NCI-H748 (cell line): ENCODE measurements around the gene HVCN1.
"Not testable (repeated sequence)": the region's sequence is repeated elsewhere in the genome, so short reads cannot be mapped to it uniquely, and the experiment has no call there.

Source experiments
- DNase-seq: peaks from one replicate; lab custom pipeline; 2025; ENCODE audit not compliant: unreplicated experiment; lab: John Stamatoyannopoulos, UW

Gene HVCN1

DNA sequence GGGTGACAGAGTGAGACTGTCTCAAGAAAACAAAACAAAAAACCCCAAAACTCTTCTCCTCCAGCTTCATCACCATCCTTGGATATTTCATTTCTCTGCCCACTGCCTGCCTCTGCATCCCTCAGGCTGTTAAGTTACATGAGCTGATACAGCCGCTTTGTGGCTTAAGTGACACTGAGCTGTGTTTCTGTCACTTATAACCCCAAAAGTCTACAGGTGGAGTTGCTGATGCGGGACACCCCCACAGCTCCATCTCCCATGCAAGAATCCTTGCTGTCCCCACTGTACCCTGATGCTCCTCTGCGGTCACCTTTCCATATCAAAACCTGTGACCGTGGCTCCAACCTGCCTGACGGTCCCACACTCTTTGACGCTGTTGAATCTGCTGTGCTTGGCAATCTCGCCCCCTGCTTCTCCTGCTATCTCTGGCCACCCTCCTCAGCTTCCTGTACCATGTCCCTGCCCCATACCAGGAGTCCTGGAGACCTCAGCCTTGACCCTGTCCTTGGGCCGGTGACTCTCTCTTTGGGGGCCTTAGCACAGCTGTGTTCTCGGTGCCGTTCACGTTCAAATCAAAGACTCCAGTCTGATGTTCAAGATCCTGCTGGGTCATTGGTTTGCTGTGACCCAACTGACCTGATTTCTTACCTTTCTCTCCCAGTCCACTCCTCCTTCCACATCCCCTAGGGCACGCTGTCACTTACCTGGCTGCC lies 20.3 kb downstream of the HVCN1 start:
- DNase-seq = no peak

- no peak for DNase-seq
Measured at GRCh38 chr12:110667671-110668070, 21.2 kb downstream of the HVCN1 start.

DNA sequence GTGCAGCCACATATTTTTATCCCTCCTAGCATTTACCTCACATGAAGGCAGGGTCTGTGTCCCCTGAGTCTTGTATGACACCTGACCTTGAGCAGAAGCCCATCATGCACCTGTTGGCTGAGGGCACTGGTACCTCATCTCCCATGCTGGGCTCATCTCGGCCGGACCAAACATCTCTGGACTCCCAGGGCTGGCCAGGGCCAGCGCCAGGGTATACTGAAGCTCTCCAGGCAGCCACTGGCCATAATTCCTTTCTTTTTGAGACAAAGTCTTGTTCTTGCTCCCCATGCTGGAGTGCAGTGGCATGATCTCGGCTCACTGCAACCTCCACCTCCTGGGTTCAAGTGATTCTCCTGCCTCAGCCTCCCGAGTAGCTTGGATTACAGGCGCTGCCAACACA lies 22.0 kb downstream of the HVCN1 start:
- no peak for DNase-seq

DNA sequence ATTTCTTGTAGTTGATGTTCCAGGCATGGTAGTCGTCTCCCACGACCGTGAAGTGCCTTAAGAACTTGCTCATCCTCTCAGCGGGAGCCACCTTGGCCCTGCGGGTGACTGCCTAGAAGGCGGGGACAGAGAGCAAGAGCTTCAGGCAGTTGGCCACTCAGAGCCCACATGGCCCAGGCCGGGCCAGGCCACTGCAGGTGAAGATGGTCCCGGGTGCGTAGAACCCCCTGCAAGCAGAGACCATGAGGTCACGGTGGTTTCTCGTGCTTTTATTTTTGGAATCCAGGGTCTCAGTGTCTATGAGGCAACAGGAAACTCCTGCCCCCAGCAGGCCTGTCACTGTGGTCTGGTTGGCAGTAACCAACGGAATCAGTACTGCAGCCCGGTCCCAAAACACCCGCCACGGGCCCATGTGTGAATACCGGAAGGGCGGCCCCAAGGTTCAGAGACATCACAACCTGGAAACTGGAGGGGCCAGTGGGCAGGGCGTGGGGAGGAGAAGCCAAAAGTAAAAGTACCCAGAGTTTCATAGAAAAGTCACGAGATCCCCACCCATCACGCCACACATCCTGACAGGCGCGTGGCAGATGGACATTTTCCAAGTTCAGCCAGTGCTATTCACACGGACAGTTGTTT lies 27.5 kb downstream of the HVCN1 start:
- no peak for DNase-seq

GRCh38 chr12:110658878-110659277 lies 30.0 kb downstream of the HVCN1 start:
- no peak for DNase-seq

DNA sequence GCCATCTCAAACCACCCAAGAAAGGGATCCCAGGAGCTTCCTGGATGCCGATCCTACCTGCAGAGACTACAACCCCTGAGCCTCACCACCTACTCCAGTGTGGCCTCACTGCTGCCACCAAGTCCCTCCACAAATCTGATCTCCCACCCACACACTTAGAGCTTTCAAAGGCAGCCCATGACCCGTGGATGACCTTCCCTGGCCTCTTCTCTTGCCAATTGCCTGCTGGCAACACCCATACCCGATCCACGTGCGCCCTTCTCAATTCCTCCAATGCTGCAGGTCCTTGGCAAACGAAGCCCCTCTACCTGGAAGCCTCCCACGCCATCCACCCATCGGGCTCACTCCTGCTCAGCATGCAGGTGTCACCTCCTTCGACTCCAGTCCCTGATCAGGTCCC lies 30.7 kb downstream of the HVCN1 start:
- no peak for DNase-seq

DNA sequence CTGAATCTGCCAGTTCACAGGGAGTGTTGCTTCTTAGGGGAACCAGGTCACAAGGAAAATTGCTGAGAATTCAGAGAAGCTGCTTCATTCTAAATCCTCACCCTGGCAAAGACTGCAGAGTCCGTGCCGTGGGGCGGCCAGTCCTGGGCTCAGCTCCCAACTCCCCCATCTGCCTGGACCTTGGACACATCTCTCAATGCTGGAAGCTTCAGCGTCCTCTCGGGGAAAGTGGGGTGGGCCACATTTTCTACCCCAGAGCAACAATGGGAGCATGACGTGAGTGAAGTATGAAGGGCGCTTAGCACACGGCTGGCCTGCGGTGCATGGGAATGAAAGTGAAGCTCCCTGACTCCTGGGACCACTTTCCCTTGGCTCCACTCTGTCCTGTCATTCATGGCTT lies 31.2 kb downstream of the HVCN1 start:
- no peak for DNase-seq

GRCh38 chr12:110656071-110656655 lies 32.8 kb downstream of the HVCN1 start:
- DNase-seq = no peak

DNA sequence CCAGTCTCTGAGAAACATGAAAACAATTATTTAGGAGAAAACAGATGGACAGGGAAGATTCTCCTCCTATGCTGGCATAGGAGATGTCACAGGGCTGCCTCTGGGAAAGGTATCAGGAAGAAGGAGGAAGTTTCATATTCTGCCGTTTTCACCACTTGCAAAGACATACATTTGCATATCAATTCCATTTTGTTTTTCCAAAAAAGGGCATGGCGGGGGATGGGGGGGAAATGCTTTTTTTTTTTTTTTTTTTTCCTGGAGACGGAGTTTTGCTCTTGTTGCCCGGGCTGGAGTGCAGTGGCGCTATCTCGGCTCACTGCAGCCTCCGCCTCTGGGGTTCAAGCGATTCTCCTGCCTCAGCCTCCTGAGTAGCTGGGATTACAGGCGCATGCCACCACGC lies 34.7 kb downstream of the HVCN1 start:
- not testable (repeated sequence) for DNase-seq

- no peak for DNase-seq
Measured at GRCh38 chr12:110649341-110649847, 39.5 kb downstream of the HVCN1 start.

- DNase-seq = no peak
Measured at GRCh38 chr12:110647631-110648040, 41.3 kb downstream of the HVCN1 start.

GRCh38 chr12:110641521-110641920 lies 47.4 kb downstream of the HVCN1 start:
- DNase-seq = no peak

DNA sequence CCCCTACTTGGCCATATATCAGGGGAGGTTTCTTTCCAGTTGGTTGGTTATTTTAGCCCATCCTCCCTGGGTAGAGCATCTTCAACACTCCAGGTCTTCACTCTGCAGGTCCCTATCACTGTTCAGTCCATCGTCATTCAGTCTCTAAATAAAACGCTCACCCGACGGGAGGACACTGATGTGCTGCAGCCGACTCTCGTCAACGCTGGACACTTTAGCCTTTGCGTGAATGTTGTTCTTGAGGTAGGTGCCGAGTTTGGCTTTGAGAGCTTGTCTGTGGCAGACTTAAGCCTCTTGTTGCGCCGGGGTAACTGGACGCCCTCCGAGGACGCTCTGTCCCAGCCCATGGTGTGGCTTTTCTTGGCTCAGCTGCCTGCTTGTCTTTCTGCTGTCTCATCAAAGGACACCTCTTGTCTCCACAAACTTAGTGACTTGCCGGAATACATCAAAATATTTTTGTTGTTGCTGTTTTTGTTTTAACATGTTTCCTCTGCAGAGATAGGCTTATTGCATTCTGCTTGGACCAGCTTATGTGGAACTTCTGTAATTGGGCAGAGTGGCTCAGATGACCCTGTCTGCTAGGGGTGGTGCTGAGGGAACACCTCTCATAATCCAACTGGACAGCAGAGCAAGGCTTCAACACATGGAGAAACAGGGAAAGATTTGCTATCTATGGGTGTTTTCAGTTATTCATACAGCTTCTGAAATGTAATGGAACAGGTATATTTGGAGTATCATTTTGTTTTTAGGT lies 48.5 kb downstream of the HVCN1 start:
- no peak for DNase-seq

DNA sequence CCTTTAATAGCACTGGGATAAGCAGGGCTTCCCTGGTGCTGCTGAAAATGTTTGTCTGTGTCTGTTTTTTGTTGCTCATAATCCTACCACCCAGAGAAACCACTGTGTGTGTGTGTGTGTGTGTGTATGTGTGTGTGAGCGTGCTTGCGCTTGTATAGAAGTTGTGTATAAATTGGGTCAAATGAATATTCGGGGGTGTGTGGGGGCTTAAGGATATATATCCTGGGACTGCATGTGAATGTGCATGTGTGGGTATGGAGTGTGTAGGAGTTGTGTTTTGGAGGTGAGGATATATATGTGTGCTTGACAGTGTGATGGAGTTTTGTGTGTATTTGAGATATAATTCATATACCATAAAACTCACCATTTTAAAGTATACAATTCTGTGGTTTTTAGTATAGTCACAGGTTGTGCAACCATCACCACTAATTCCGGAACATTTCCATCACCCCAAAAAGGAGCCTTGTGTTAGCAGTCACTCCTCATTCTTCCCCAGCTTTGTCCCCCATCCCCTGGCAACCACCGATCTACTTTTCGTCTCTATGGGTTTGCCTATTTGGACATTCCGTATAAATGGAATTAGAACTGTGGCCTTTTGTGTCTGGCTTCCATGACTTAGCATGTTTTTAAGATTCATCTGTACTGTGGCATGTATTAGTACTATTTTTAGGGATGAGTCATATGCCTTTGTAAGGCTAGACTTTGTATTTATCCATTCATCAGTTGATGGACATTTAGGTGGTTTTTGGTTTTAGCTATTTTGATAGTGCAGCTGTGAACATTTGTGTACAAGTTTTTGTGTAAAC lies 49.4 kb downstream of the HVCN1 start:
- DNase-seq = no peak

DNA sequence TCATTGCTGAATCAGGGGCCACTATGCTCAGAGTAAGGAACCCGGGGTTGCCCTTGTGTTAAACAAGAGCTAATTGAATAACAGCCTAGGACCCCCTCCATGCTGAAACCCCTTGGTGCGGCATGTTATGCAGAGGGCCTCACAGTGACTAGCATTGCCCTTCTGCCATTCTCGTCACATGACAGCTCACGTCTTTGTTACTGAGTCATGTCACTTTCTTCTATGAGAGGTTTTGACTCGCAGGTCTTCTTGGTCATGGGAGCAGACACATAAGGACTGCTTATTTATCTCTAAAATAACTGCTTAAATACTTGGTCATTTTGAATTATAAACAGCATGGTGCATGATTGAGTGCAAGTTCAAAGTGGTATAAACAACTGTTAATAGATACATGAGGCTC lies 50.1 kb downstream of the HVCN1 start:
- no peak for DNase-seq

- no peak for DNase-seq
Measured at GRCh38 chr12:110637869-110638441, 51.0 kb downstream of the HVCN1 start.

- no peak for DNase-seq
Measured at GRCh38 chr12:110636516-110636915, 52.4 kb downstream of the HVCN1 start.

DNA sequence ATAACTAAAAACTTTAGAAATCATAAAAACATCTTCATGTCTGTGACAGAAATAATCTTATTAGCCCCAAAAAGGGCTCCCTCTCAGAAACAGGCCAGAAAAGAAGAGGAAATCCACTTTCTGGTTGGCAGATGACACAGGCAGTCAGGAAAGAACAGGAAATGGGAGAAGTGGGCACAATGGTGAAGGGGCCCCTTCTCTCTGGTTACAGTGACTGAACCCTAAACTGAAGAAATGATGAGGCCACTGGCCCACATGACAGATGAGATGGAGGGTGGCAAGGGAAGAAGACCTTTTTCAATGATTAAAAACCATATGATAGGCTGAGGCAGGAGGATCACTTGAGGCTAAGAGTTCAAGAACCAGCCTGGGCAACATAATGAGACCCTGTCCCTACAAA lies 53.9 kb downstream of the HVCN1 start:
- DNase-seq = no peak

DNA sequence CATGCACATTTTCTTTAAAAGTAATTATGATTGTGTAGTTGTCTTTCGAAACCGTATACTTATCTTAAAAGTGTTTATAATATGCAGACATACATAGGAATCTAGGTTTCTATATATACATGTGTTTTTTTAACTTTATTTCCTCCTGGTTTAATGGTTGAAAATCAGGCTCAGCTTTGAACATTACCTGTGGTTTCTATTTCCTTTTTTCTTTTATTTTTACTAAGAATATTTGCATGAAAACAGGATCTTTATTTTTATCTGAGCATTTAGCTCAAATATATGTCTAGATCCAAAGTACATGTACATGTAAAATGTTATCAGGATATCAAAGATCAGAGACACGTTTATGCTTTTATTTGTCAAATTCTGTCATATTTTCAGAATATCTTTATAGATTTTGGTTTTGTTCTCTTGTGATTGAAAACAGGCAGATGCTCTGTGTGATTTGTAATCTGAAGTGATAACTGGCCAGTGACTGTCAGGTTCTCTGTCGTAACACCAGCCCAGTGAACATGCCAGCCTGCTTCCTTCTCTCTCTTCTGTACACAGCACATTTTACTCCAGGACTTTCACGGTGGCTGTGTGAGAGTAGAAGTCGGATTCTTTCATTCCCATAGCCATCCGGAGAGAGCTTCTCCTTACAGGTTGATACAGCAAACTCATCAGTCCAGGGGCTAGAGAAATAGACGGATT lies 61.3 kb downstream of the HVCN1 start:
- DNase-seq = no peak

DNA sequence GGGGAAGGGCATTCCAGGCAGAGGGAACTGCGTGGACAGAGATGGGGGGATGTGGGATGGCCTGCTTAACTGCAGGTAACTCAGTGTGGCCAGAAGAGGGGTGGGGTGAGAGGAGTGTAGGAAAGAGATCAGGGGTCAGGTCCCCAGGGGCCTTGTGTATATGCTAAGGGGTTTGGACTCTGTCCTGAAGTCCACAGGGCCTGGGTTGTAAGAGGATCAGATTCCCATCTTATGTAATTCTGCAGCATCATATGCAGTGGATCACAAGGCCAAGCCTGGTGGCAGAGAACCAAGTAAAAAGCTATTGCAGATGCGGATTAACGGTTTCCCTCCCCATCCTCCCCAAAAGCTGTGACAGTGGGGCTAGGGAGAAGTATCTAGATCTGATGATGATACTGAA lies 66.3 kb downstream of the HVCN1 start:
- DNase-seq = no peak
